Transverse colon (tissue), 4 donors: ENCODE data around the gene ACER3. TPM values are rescaled to one million over a fixed set of nuclear protein-coding genes. Genes with fewer than 3 reads are reported as not detected.
"Not testable (repeated sequence)": the region's sequence is repeated elsewhere in the genome, so short reads cannot be mapped to it uniquely, and the experiment has no call there.

ENCODE experiments used
- DNase-seq: peaks from one replicate; pipeline ENCODE4 v3.0.0-alpha.2; 2019
- H3K27ac ChIP-seq, 4 donors: fragments of 200-600 bp; sonication (generic); 2 replicates each; pipeline ENCODE4 v1.5.1; 2016 to 2018; ENCODE audit warnings: inconsistent platforms in 4 of 4
- H3K27me3 ChIP-seq: fragments of 200-600 bp; sonication (generic); 2 replicates; pipeline ENCODE4 v1.5.1; 2017; ENCODE audit warnings: inconsistent platforms
- H3K36me3 ChIP-seq, 4 donors: fragments of 200-600 bp; sonication (generic); 2 replicates each; pipeline ENCODE4 v1.5.1; 2017 to 2019; ENCODE audit warnings: inconsistent platforms in 4 of 4
- H3K4me1 ChIP-seq, 4 donors: fragments of 200-600 bp; sonication (generic); 2 replicates each; pipeline ENCODE4 v1.5.1; 2017 to 2020; ENCODE audit warnings: inconsistent platforms in 4 of 4
- H3K4me3 ChIP-seq, 4 donors: fragments of 200-600 bp; sonication (generic); 1 replicate in 1 of 4; 2 replicates in 3 of 4; pipeline versions ENCODE4 v1.5.1 to v1.6.1; 2017 to 2019; ENCODE audit warnings: inconsistent platforms in 4 of 4
- H3K9me3 ChIP-seq, 2 donors: fragments of 200-600 bp; sonication (generic); 2 replicates each; pipeline ENCODE4 v1.5.1; 2017 to 2019; ENCODE audit warnings: inconsistent platforms in 2 of 2
- CTCF ChIP-seq, 5 experiments: fragments of 200-600 bp in 3 of 5; fragments of 450-650 bp in 2 of 5; sonication (generic) in 3 of 5; IDR thresholded peaks; 1 replicate in 2 of 5; 2 replicates in 3 of 5; pipeline ENCODE4 v1.5.1; 2016 to 2017; ENCODE audit warnings: antibody characterized with exemption in 5 of 5, inconsistent platforms in 3 of 5, mild to moderate bottlenecking in 2 of 5, moderate library complexity in 1 of 5
- EP300 ChIP-seq: sonication (generic); formaldehyde crosslinking; IDR thresholded peaks from one replicate; pipeline ENCODE4 v1.6.1; 2017; ENCODE audit warnings: antibody characterized with exemption, low read depth
- POLR2A ChIP-seq: fragments of 450-650 bp; IDR thresholded peaks from one replicate; pipeline ENCODE4 v1.6.1; 2016; ENCODE audit warnings: antibody characterized with exemption, mild to moderate bottlenecking, moderate library complexity
- POLR2AphosphoS5 ChIP-seq, 3 donors: sonication (generic); formaldehyde crosslinking; IDR thresholded peaks; one replicate each; pipeline ENCODE4 v1.6.1; 2016; ENCODE audit warnings: antibody characterized with exemption in 3 of 3
- WGBS, 2 donors: methylation state at CpG; one replicate each; pipeline ENCODE4 v1.1.5; 2018; ENCODE audit warnings: low coverage in 1 of 2; 5-methylcytosine and 5-hydroxymethylcytosine counted together
- in situ Hi-C, 4 donors: fragments of 200-750 bp; cut with MboI; loops; one replicate each; pipeline versions ENCODE4 v1.15.0 to v1.15.1; 2017; ENCODE audit warnings: low sequenced_read_pairs in 3 of 4, low pct_ligation_motif_present in 1 of 4, low pct_unique_long_range_greater_than_20kb in 1 of 4
- intact Hi-C: fragments of 100-400 bp; cut with DNase I; formaldehyde crosslinking; loops from one replicate; pipeline ENCODE4 v1.15.1; 2023; ENCODE audit warnings: low total_unique reads
- total RNA-seq, 4 donors: library from RNA; depleted of rRNA; stranded (reverse); fragments of >200 nt; gene quantifications; one replicate each; pipeline ENCODE4 v1.1.0, GENCODE V29; 2016

ACER3 gene
- total RNA-seq, 4 donors from 2014 or later, result 8.8 to 72.2 (median 29.4) TPM

- TF ChIP-seq POLR2AphosphoS5 (IDR thresholded peaks at IDR 0.05) (no peak), CTCF (IDR thresholded peaks at IDR 0.05) (no peak), EP300 (no peak), POLR2A (no peak)
- intact Hi-C loops, result no loop called here
- Histone ChIP-seq H3K4me1 (peaks cover 0 to 3% (median under 1%) of the 10 kb centered on the region in 4 donors), H3K4me3 (no peak overlapping the region), H3K27ac (no peak overlapping the region), H3K9me3 (peaks cover 7 to 16% of the 10 kb centered on the region in 2 donors), H3K36me3 (no peaks in the 10 kb centered on the region), H3K27me3 (no peaks in the 10 kb centered on the region)
- DNase-seq, result no peak
- 85 to 100% methylated on average over 1 of the region's 1 CpG for WGBS, 2 donors
- in situ Hi-C loops, result loop anchor here in 2 of 4 donors (25.0 kb wide), 1 partner anchor 217 kb away; the partner anchor contains the start of gene B3GNT6 (in 2 of the 2)
Observed at GRCh38 chr11:76820184-76820566, 40.5 kb upstream of the ACER3 start.

- H3K36me3 ChIP-seq, intact Hi-C loops, H3K27ac ChIP-seq, H3K27me3 ChIP-seq, H3K4me3 ChIP-seq, DNase-seq, H3K4me1 ChIP-seq, H3K9me3 ChIP-seq: not testable (repeated sequence)
- in situ Hi-C loops, result loop anchor here in 2 of 4 donors (25.0 kb wide), 1 partner anchor 216 kb away; the partner anchor contains the start of gene B3GNT6 (in 2 of the 2)
- 97% methylated on average over 27 of the region's 29 CpGs; no CpG with 5 or more reads in 1 of the 2 donors for WGBS, 2 donors
Observed at GRCh38 chr11:76821396-76821795, 39.3 kb upstream of the ACER3 start.

GRCh38 chr11:76822406-76822805 is 38.3 kb upstream of the ACER3 start:
- 64 to 71% methylated on average over 1 of the region's 1 CpG for WGBS, 2 donors
- no peaks in the 10 kb centered on the region for H3K27me3 ChIP-seq
- H3K4me3 ChIP-seq, result no peak overlapping the region
- TF ChIP-seq POLR2AphosphoS5 (IDR thresholded peaks at IDR 0.05) (no peak), EP300 (no peak), POLR2A (no peak), CTCF (IDR thresholded peaks at IDR 0.05) (no peak)
- H3K36me3 ChIP-seq, result no peaks in the 10 kb centered on the region
- H3K9me3 ChIP-seq, result no peaks in the 10 kb centered on the region
- H3K27ac ChIP-seq, result no peak overlapping the region
- H3K4me1 ChIP-seq, result peaks cover 0 to 4% (median 1%) of the 10 kb centered on the region in 4 donors
- DNase-seq, result no peak
- intact Hi-C loops (no loop called here), in situ Hi-C loops (loop anchor here in 2 of 4 donors (25.0 kb wide), 1 partner anchor 215 kb away; the partner anchor contains the start of gene B3GNT6 (in 2 of the 2))

GRCh38 chr11:76823481-76824028 is 37.2 kb upstream of the ACER3 start:
- H3K27me3 ChIP-seq, result no peaks in the 10 kb centered on the region
- no peaks in the 10 kb centered on the region for H3K9me3 ChIP-seq
- peak overlapping the region in 3 of 4 donors; percentile 25 to 57 (median 55) for H3K27ac ChIP-seq
- TF ChIP-seq POLR2AphosphoS5 (IDR thresholded peaks at IDR 0.05) (peak in 1 of 3 donors; percentile 34), POLR2A (no peak)
- H3K4me3 ChIP-seq, result no peak overlapping the region
- 72% methylated on average over 9 of the region's 9 CpGs; no CpG with 5 or more reads in 1 of the 2 donors for WGBS, 2 donors
- in situ Hi-C loops, result loop anchor here in 2 of 4 donors (25.0 kb wide), 1 partner anchor 214 kb away; the partner anchor contains the start of gene B3GNT6 (in 2 of the 2)
- no peaks in the 10 kb centered on the region for H3K36me3 ChIP-seq
- peaks cover 0 to 4% (median 1%) of the 10 kb centered on the region in 4 donors for H3K4me1 ChIP-seq
- DNase-seq, result no peak
- intact Hi-C loops, result no loop called here

- no peak for TF ChIP-seq EP300
- no peak for TF ChIP-seq POLR2A
- TF ChIP-seq CTCF (IDR thresholded peaks at IDR 0.05), result no peak
- no peak for TF ChIP-seq POLR2AphosphoS5 (IDR thresholded peaks at IDR 0.05)
- no peak for DNase-seq
- Histone ChIP-seq H3K27me3 (no peaks in the 10 kb centered on the region), H3K4me1 (peaks cover 0 to 4% (median 1%) of the 10 kb centered on the region in 4 donors), H3K27ac (peak overlapping the region; percentile 4 to 57 (median 40)), H3K36me3 (no peaks in the 10 kb centered on the region), H3K9me3 (no peaks in the 10 kb centered on the region), H3K4me3 (no peak overlapping the region)
- intact Hi-C loops (no loop called here), in situ Hi-C loops (loop anchor here in 2 of 4 donors (25.0 kb wide), 1 partner anchor 213 kb away; the partner anchor contains the start of gene B3GNT6 (in 2 of the 2))
- 41 to 71% methylated on average over 7 to 9 of the region's 9 CpGs for WGBS, 2 donors
Observed at GRCh38 chr11:76824083-76824939, 36.4 kb upstream of the ACER3 start.
